GF-D8 (cell line): Measurements from ENCODE around the gene PPID.
"Not testable (repeated sequence)": the region's sequence is repeated elsewhere in the genome, so short reads cannot be mapped to it uniquely, and the experiment has no call there.

Experiments
- DNase-seq: peaks from one replicate; lab custom pipeline; 2025; lab: John Stamatoyannopoulos, UW

The PPID gene

DNA sequence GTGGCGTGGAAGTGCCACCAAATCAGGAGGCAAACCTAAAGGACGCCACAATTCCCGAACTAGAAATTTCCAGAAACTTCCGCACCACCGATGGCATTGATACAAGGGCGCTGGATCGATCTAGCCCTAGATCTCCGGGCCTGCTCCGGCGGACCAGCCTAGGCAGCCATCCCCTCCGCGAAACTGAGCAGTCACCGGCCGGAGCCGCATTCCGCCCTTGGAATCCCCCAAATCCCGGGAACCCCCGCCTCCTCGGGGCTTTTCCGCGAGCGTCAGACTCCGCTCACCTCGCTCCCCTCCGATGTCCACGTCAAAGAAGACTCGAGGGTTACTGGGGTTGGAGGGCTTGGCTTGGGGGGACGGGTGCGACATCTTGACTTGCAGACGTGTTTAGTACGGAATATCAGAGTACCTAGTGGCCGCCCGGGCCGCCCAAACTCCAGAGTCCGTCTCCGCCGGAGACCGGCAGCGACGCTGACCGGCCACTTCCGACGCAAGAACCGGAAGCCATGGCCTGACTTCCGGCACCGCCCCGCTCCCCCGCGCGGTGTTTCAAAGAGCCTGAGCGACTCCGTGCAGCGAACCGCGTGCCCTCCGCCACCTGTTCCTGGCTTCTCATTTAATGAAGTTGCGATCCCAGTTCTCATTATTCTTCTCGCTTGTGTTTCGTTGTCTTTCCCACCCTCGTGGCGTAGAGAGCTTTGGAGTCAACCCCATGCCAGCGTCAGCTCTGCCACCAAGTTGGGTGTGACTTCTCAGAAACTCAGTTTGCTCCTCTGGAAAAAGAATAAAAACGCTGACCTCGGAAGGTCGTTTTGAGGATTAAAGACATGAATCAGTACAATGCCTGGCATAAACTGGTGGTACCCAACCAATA lies at the start of gene PPID:
Gene PPID, minus strand, starts transcription at position 480 of the 877 bp plus-strand sequence. Its CDS starts 108 bp downstream, at position 372.
- peak; percentile 63 for DNase-seq

DNA sequence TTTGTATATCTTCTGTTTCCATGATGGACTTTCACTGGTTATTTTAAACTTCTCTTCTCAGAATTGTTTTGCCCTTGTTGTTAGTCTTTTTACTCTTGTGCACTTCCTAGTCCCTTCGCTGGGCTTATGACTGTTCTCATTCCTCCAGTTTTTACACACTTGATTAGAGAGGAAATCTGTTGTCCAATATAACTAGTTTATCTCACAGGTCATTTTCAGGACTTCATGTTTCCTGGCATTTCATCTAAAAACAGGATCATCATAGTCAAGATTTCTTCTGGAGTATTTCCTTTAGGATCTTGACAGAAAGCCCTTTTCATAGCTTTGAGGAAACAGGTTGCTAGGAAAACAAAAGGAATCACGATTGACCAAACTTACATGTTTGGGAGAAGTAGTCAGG lies 48.6 kb upstream of the PPID start:
- no peak for DNase-seq

DNA sequence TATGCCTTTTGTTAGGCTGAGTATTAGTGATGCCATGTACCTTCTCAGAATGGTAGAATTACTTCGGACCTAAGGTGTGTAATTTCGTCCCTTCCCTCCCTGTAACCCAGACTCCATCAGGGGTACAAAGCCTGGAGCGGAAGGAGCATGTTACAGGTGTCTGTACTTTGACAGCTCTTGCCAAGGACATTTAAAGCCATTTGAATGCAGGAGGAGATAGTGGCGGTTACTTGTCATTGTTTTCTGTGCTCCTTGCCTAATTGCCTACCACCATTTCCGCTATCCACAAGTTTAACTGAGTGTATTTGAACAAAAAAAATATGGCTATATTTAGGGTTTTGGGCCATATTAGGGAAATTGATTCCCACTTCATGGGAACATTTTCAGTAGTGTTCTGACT lies 47.5 kb upstream of the PPID start:
- no peak for DNase-seq

DNA sequence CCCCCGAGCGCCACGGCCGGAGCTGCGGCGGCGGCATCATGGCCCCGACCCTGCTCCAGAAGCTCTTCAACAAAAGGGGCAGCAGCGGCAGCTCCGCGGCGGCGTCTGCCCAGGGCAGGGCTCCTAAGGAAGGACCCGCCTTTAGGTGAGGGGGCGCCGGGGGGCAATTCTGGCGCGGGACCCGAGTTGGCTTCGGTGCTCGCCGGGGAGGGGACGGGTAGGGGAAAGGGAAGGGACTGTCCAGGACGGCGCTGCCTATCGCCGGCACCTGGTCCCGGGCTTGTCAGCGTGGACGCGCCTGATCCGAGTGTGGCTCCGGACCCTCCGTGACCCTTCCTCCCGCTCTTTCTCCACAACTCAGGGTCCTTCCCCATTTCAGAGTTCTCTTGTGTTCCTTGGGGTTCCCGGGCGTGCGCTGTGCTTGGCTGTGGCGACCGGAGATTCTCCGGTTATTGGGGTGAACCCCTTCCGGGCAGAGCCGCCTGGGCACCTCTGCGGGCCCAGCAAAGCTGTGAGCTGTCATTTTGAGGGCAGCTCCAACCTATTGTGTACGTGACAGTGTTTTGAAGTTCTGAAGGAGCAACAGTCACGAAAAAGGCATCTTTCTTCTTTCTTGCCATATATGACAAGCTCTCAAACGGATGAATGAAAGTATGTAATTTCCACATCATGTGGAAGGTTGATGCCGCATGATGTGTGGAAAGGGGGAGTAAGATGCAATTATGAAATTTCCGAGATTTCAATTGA lies 46.2 kb upstream of the PPID start:
- DNase-seq: no peak

DNA sequence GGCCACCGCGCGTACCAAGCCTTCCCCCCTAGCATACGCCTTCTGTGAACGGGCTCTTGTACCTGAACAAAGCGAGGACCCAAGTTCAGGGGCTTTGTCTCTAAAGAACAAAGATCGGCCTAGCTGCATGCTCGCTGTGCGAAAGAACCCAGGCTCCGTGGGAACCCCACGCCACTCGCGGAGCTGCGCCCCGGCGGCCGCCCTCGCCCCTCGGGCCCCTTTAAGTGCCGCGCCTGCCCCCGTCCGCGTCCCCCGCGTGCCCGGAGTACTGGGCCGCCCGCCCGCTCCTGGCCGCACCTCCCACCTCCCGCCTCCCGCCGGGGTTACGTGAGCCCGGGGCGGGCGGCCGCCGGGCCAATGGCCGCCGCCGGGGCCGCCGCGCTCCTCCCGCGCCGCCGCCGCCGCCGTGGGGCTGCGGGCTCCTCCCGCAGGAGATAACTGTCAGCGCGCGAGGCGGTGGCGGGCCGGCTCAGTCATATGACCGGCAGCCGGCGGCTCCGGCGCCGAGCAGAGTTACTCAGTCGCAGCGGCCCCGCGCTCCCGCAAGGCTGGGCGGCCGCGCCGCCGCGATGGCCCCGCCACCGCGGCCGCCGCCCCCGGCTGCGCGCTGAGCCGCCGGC lies 45.5 kb upstream of the PPID start, which contains the start of gene FNIP2:
Gene FNIP2, plus strand, starts transcription at position 472 of the 620 bp plus-strand sequence. CDS start 187 bp downstream, outside the sequence.
- peak; percentile 28 for DNase-seq

DNA sequence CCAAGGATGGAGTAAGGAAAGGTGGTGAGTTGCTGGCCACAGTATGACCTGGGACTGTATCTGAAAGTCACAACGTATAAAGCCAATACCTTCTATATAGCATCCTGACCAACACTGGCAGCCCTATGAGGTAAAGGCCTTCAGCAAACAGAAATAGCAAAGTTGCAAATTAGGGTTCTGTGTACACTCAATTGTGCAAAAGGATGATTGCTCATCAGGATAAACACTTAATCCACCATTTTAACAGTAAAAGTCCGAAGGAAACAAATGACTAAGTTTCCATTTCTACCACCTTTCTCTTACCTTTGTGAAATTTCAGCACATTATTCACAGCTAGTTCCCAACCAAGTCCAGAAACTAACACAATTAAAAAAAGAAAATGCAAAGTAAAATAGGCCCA lies 44.3 kb upstream of the PPID start:
- DNase-seq: no peak

DNA sequence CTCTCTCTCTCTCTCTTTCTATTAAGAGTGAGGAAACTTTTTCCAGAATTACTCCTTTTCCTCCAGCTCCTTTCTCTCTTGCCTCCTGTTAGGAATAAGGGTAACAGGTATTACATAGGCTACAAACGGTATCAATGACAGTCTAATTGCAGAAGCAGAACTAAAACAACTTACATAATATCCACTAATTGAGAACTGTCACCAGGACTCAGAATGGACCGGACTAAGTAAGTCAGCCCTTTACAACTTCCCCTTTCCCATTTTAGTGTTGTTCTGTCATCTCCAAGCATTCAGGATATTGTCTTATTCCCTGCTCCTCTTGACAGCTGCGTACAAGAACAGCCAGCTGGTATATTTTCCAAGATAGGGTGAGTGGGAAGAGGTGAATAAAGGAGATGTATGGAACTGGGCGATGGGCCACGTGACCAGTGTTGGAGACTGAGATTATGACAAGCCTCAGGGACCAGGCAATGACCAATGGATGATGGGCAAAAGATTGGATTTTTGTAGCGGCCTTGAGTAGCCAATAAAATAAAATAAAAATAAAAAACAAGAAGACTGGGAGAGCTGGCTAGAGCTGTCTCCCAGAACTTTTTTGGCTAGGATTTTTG lies 43.3 kb upstream of the PPID start:
- DNase-seq: no peak

DNA sequence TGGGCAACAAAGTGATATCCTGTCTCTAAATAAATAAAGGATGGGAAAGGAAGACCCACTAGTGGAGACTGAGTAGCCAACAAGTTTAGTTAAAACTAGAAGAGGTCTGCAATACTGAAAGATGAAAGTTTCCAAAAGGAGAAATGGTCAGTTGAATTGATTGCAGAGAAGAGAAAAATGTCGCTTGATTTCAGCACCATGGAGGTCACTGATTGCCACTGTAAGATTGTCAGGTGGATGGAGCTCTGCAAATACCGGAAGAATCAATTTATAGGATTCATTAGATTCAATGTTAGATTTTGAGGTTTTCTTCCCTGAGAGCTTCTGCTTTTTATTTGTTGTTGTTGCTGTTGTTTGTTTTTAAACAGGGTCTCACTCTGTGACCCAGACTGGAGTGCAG lies 40.3 kb upstream of the PPID start:
- DNase-seq: no peak

DNA sequence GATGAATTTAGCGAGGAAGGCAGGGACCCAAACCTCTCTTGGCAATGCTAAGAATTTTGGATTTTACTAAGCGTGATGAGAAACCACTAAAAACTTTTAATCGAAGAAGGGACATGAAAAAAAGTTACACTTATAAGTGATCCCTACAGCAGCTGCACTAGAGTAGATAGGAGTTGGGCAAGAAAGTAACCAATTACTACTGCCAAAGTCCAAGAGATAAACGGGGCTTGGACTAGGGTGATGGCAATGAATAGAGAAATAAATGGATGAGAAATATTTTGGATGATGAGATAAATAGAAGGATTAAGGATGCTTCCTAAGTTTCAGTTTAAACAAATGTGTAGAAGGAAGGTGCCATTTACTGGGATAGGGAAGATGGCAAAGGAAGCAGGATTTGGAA lies 39.4 kb upstream of the PPID start:
- no peak for DNase-seq

DNA sequence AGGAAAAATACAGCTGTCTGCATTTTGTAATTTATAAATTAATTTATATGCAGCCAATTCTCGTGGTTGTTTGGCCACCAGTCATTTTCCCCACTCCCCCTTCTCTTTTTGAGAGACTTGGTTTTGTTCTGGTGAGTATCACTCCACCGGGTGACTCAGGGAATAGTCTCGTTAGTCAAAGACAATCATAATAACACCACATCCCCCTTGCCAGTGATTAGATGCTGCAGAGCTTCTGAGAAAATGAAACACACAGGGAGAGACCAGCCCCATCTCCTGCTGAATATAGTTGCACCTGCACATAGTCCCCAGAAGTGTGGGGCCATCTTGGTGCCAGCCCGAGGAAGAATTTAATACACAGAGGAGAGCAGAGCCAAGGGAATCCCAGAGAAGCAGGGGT lies 37.7 kb upstream of the PPID start:
- no peak for DNase-seq

DNA sequence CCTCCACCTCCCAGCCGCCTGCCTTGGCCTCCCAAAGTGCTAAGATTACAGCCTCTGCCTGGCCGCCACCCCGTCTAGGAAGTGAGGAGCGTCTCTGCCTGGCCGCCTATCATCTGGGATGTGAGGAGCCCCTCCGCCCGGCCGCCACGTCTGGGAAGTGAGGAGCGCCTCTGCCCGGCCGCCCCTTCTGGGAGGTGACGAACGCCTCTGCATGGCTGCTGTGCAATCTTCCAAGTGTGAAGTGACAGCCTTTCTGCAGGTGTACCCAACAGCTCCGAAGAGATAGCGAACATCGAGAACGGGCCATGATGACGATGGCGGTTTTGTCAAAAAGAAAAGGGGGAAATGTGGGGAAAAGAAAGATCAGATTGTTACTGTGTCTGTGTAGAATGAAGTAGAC lies 36.3 kb upstream of the PPID start:
- not testable (repeated sequence) for DNase-seq

DNA sequence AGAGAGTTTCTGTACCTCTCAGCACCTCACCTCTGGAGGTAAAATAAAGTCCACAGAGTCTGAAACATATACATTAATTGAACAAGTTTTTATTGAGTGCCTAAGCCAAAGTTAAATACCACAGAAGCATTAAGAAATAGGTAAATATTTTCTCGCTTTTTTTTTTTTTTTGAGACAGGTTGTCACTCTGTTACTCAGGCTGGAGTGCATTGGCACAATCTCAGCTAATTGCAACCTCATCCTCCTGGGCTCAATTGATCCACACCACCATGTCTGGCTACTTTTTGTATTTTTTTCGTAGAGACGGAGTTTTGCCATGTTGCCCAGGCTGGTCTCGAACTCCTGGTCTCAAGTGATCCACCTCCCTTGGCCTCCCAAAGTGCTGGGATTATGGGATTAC lies 35.5 kb upstream of the PPID start:
- no peak for DNase-seq

DNA sequence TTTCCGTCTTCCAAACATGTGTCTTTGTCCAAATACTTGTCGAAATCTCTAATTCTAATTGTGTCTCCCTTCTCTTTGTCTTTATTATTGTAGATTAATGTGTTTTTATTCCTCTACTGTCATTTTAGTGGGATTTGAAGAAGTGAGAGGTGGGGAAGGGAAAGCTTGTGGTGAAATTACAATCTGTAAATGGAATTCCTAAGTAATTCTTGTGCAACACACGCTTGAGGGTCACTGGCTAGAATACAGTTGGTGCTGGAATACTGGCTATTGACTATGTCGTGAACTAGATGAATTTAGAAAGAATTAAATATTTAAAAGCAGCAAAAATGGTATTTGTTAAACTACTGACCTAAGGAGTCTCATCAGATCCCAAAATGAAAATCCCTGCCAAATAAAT lies 34.9 kb upstream of the PPID start:
- no peak for DNase-seq

DNA sequence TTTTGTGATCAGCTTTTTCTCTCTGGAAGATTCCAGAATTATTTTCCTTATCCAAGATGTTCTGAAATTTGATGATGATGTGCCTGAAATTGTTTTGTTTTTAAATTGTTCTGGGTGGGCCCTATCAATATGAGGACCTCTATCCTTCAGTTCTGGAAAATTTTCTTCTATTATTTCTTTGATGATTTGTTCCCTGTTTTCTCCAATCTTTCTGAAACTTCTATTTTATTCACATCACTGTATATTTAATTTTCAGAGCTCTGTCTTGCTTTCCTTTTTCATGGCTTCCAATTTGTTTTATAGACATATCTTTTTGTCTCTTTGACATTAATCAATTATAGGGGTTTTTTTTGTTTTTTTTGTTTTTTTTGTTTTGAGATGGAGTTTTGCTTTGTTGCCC lies 33.4 kb upstream of the PPID start:
- DNase-seq: no peak

DNA sequence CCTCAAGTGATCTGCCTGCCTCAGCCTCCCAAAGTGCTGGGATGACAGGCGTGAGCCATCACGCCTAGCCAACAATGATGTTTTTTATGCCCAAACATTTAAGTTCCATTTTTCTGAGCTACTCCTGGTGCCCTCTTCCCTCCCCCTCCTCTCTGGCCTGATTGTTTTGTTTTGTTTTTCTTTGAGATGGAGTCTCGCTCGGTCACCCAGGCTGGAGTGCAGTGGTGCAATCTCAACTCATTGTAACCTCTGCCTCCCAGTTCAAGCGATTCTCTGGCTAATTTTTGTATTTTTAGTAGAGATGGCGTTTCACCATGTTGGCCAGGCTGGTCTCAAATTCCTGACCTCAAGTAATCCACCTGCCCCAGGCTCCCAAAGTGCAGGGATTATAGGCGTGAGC lies 32.6 kb upstream of the PPID start:
- not testable (repeated sequence) for DNase-seq

DNA sequence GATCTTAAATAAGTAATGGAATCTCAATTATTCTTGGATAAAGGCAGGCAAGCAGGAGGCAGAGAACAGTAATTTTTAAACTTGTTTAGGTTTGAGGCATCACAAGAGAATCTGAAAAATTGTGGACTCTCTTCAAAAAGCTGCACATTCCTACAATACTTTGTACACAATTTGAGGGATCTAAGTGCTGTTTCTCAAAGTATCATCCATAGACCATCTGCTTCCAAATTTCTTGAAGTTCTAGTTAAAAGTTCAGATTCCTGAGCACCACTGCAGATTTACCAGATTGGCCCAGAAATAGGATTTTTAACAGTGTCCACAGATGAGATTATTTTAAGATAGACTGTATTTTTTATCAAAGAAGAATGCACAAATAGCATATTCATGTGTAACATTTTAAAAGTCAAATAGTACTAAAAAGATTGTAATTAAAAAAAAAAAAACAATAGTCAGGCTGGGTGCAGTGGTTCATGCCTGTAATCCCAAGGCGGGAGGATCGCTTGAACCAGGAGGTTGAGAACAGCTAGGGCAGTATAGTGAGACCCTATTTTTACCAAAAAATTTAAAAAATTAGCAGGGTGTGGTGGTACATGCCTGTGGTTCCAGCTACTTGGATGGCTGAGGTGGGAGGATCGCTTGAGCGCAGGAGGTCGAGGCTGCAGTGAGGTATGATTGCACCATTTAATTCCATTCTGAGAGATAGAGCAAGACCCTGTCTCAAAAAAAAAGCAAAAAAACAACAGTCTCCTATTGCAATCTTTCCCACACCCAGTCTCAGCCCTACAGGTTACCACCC lies 31.4 kb upstream of the PPID start:
- no peak for DNase-seq

DNA sequence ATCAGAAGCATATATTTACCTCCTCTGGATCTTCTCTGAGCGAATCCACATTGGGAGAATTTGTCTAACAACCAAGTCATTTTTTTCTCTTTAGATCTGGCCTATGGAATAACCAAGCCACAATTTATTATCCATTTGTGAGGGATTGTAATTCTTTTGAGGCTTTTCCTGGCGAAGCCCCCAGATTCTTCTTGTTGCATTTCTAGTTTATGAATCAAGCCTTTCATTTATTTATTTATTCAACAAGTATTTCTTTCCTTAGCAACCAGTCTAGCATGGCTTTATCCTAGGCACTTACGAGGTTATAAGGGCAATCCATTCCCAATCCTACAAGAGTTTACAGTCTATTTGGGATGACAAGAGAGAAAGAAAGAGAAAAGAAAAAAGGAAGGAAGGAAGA lies 27.2 kb upstream of the PPID start:
- no peak for DNase-seq

DNA sequence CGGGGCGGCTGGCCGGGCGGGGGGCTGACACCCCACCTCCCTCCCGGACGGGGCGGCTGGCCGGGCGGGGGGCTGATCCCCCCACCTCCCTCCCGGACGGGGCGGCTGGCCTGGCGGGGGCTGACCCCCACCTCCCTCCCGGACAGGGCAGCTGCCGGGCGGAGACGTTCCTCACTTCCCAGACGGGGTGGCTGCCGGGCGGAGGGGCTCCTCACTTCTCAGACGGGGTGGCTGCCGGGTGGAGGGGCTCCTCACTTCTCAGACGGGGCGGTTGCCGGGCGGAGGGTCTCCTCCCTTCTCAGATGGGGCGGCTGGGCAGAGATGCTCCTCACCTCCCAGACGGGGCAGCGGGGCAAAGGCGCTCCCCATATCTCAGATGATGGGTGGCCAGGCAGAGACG lies 23.3 kb upstream of the PPID start:
- not testable (repeated sequence) for DNase-seq

DNA sequence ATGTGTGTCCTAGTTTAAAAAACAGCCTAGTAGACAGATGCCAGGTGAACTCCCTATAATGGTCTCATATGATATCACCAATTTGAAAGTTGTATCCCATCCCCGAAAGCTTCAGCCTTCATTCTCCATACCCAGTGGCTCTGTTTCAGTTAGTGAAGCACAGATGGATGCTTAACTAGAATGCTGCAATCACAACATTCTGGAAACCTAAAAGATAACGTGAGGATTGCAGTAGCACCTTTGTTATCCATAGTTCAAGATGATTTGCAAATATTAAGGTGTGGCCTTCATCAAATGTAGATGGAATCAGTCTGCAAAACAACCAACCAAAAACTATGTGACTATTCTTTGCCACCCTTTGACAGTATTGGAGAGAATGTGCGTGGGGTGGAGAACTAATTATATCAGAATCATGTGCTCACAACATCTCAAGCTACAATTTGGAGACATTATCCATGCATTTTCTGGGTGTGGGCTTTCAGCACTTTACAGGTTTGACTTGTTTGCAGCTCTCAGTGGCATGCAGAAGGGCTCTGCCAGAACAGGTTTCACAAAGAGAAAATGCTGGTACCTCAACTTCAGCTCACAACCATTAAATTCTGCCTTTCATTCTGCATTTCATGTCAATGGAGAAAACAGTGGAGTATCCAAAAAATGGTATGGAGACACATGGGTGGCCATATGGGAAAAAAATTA lies 18.3 kb upstream of the PPID start:
- no peak for DNase-seq

DNA sequence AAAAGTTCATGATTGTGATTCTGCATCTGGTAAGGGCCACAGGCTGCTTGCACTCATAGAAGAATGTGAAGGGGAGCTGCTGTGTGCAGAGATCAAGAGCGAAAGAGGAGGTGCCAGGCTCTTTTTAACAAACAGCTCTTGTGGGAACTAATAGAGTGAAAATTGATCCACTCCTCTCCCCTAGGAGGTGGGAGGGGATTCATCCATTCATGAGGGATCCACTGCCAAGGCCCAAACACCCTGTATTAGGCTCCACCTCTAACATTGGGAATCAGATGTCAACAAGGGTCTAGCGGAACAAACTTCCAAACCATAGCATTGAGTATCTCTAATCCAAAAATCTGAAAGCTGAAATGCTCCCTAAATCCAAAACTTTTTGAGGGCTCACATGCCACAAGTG lies 16.4 kb upstream of the PPID start:
- DNase-seq: no peak

DNA sequence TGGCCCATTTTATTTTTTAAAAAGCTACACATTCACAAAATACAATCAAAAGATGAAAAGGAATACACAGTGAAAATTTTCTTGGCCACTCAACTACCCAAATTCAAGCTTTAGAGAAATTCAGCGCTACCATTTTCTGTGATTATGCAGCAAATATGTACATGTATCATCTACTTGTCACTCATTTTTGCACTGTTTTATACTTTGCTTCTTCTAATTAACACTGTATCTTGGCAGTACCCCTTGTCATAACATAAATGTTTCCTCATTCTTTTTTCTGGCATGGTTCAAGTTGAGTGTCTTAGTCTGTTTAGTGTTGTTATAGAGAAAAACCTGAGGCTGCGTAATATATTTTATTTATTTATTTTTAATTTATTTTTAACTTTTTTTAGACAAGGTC lies 15.7 kb upstream of the PPID start:
- DNase-seq: no peak
